ENCODE data around the gene MMP17. TPM values are rescaled to one million over a fixed set of nuclear protein-coding genes. Genes with fewer than 3 reads are reported as not detected.

Gene MMP17
- total RNA-seq, 2 experiments from 2014 or later, result 0.48 to 0.87 TPM

DNA sequence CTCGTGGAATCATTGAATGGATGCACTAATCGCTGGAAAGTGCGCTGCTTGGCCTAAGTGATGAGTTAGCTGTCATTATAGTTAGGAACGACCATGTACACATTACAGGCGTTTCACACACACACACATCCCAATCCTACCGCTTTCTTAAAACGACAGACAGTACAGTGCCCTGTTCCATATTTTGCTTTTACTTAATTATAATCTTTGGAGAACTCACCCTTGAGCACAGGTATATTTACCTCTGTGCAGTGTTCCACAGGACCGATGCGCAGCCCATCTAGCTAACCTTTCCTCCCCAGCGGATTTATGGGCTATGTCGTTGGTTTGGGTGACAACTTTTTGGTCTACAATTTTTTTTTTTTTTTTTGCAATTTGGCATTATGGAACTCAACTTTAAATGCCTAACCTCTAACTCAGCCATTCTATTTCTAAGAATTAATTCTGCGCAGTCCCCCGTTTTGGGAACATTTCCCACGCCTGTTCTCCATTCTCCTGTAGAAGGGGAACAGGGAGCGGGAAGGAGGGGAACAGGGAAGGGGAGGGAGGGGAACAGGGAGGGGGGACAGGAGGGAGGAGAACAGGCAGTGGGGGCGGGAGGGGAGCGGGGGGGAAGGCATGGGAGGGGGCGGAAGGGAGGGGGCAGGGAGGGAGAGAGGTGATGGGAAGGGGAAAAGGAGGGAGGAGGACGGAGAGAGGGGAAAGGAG is 65.6 kb downstream of the MMP17 start:
- POLR2A ChIA-PET, result no interaction called here
- Mint-ChIP-seq H3K27me3 (no peaks in the 10 kb centered on the region), H3K4me3 (peak overlapping the region; percentile 71), H3K27ac (no peak overlapping the region), H3K9me3 (no peaks in the 10 kb centered on the region), H3K36me3 (no peaks in the 10 kb centered on the region), H3K4me1 (ENCODE audit: low read depth) (peaks cover 12% of the 10 kb centered on the region)
- intact Hi-C loops (cut with micrococcal nuclease), result loop anchor here (1.0 to 10.0 kb wide), 2 partner anchors 36 to 1019 kb away; partner anchors contain the start of genes PUS1 and RAN
- CTCF ChIA-PET, result no interaction called here
- no peak for DNase-seq

DNA sequence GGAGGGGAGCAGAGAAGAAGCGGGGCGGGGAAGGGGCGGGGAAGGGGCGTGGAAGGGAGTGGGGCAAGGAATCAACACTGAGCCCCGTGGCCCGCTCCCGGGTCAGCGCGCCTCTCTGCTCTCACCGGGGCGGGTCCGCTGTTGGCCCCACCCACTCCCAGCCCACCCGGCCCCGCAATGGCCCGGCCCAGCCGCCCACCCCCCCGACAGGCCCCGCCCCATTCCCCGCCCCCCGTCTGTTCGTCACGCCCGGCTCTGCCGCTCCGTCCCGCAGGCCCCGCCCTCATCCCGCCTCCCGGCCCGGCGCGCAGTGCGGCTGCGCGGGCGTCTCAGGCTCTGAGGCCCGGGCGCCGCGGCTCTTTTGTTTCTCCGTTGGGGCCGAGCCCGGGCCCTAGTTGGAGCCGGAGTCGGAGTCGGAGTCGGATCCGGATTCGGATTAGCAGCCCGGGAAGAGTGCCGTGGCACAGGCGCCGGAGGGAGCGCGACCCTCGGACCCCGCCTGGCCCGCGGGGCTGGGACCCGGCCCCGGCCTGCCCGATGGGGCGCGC is 66.2 kb downstream of the MMP17 start, which contains the start of gene ULK1:
TSS of gene ULK1 (plus strand) at position 310 of the 548 bp plus-strand sequence. CDS start 380 bp downstream, outside the sequence.
- peak; percentile 94 for DNase-seq
- H3K27me3 Mint-ChIP-seq, result no peaks in the 10 kb centered on the region
- H3K9me3 Mint-ChIP-seq, result no peaks in the 10 kb centered on the region
- intact Hi-C loops (cut with micrococcal nuclease), result loop anchor here (1.0 to 10.0 kb wide), 2 partner anchors 35 to 1020 kb away; partner anchors contain the start of genes PUS1 and RAN
- H3K36me3 Mint-ChIP-seq, result no peaks in the 10 kb centered on the region
- ChIA-PET POLR2A (no interaction called here), CTCF (no interaction called here)
- H3K4me3 Mint-ChIP-seq, result peak within 1 kb of the TSS; percentile 79
- peak within 1 kb of the TSS; percentile 54 for H3K27ac Mint-ChIP-seq
- peaks cover 12% of the 10 kb centered on the region for H3K4me1 Mint-ChIP-seq (ENCODE audit: low read depth)

GRCh38 chr12:131894981-131895639 is 66.9 kb downstream of the MMP17 start:
- no peaks in the 10 kb centered on the region for H3K36me3 Mint-ChIP-seq
- no peaks in the 10 kb centered on the region for H3K27me3 Mint-ChIP-seq
- peak overlapping the region; percentile 54 for H3K27ac Mint-ChIP-seq
- POLR2A ChIA-PET, result interaction anchor here (0.6 kb wide), 1 partner anchor 18 kb away, joined by 4 read pairs; no protein-coding TSS in a partner anchor
- DNase-seq, result no peak
- H3K4me1 Mint-ChIP-seq (ENCODE audit: low read depth), result peaks cover 13% of the 10 kb centered on the region
- CTCF ChIA-PET, result no interaction called here
- H3K4me3 Mint-ChIP-seq, result peak overlapping the region; percentile 79
- no peaks in the 10 kb centered on the region for H3K9me3 Mint-ChIP-seq
- intact Hi-C loops (cut with micrococcal nuclease), result loop anchor here (1.0 to 10.0 kb wide), 2 partner anchors 34 to 1020 kb away; partner anchors contain the start of genes PUS1 and RAN

- H3K36me3 Mint-ChIP-seq, result no peaks in the 10 kb centered on the region
- intact Hi-C loops (cut with micrococcal nuclease), result loop anchor here (10.0 kb wide), 1 partner anchor 1021 kb away; the partner anchor contains the start of gene RAN
- ChIA-PET CTCF (no interaction called here), POLR2A (interaction anchor here (0.6 to 1.3 kb wide), 2 partner anchors 18 to 28 kb away, joined by 3 to 4 read pairs; no protein-coding TSS in a partner anchor)
- H3K9me3 Mint-ChIP-seq, result no peaks in the 10 kb centered on the region
- peak overlapping the region; percentile 54 for H3K27ac Mint-ChIP-seq
- H3K4me1 Mint-ChIP-seq (ENCODE audit: low read depth), result peaks cover 14% of the 10 kb centered on the region
- H3K27me3 Mint-ChIP-seq, result no peaks in the 10 kb centered on the region
- H3K4me3 Mint-ChIP-seq, result peak overlapping the region; percentile 79
- DNase-seq, result peak; percentile 35
Observed at GRCh38 chr12:131895640-131896079, 67.5 kb downstream of the MMP17 start.

GRCh38 chr12:131896080-131896810 is 68.1 kb downstream of the MMP17 start:
- ChIA-PET POLR2A (interaction anchor here (0.6 to 1.3 kb wide), 2 partner anchors 17 to 27 kb away, joined by 3 to 4 read pairs; no protein-coding TSS in a partner anchor), CTCF (no interaction called here)
- Mint-ChIP-seq H3K4me3 (peak overlapping the region; percentile 79), H3K27me3 (no peaks in the 10 kb centered on the region), H3K4me1 (ENCODE audit: low read depth) (peaks cover 14% of the 10 kb centered on the region), H3K9me3 (no peaks in the 10 kb centered on the region), H3K36me3 (no peaks in the 10 kb centered on the region), H3K27ac (no peak overlapping the region)
- peak; percentile 79 for DNase-seq
- intact Hi-C loops (cut with micrococcal nuclease), result loop anchor here (10.0 kb wide), 1 partner anchor 1021 kb away; the partner anchor contains the start of gene RAN

- intact Hi-C loops (cut with micrococcal nuclease), result loop anchor here (10.0 kb wide), 1 partner anchor 1022 kb away; the partner anchor contains the start of gene RAN
- H3K27me3 Mint-ChIP-seq, result no peaks in the 10 kb centered on the region
- H3K4me3 Mint-ChIP-seq, result peak overlapping the region; percentile 23
- H3K4me1 Mint-ChIP-seq (ENCODE audit: low read depth), result peaks cover 14% of the 10 kb centered on the region
- no peaks in the 10 kb centered on the region for H3K9me3 Mint-ChIP-seq
- H3K36me3 Mint-ChIP-seq, result no peaks in the 10 kb centered on the region
- CTCF ChIA-PET, result no interaction called here
- no peak overlapping the region for H3K27ac Mint-ChIP-seq
- no peak for DNase-seq
- POLR2A ChIA-PET, result interaction anchor here (1.3 kb wide), 1 partner anchor 27 kb away, joined by 3 read pairs; no protein-coding TSS in a partner anchor
Observed at GRCh38 chr12:131896811-131897270, 68.6 kb downstream of the MMP17 start.

DNA sequence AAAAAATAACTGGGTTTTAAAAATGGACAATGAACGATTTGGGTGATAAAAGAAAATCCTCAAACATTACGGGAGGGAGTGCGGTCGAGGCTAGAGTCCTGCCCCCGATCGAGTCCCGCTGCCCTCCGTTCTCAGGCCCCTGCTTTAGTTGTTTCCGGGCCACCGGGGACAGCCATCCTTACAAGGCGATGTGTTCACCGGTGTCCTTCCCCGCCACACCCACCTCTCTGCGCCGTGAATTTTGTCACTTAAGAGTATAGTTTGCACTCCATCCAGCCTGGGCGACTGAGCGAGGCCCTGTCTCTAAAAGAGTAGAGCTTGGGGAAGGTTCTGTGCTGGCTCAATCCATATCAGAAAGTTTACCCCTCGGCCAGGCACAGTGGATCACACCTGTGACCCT is 69.1 kb downstream of the MMP17 start:
- POLR2A ChIA-PET, result no interaction called here
- Mint-ChIP-seq H3K36me3 (no peaks in the 10 kb centered on the region), H3K27ac (no peak overlapping the region), H3K4me3 (peak overlapping the region; percentile 40), H3K4me1 (ENCODE audit: low read depth) (peaks cover 14% of the 10 kb centered on the region), H3K9me3 (no peaks in the 10 kb centered on the region), H3K27me3 (no peaks in the 10 kb centered on the region)
- CTCF ChIA-PET, result no interaction called here
- intact Hi-C loops (cut with micrococcal nuclease), result loop anchor here (10.0 kb wide), 1 partner anchor 1022 kb away; the partner anchor contains the start of gene RAN
- DNase-seq, result no peak

GRCh38 chr12:131897875-131898274 is 69.7 kb downstream of the MMP17 start:
- H3K4me3 Mint-ChIP-seq, result no peak overlapping the region
- intact Hi-C loops (cut with micrococcal nuclease), result loop anchor here (10.0 kb wide), 1 partner anchor 1023 kb away; the partner anchor contains the start of gene RAN
- H3K27ac Mint-ChIP-seq, result no peak overlapping the region
- H3K36me3 Mint-ChIP-seq, result no peaks in the 10 kb centered on the region
- H3K9me3 Mint-ChIP-seq, result no peaks in the 10 kb centered on the region
- ChIA-PET CTCF (no interaction called here), POLR2A (interaction anchor here (0.6 kb wide), 1 partner anchor 802 kb away, joined by 3 read pairs; no protein-coding TSS in a partner anchor)
- DNase-seq, result no peak
- H3K4me1 Mint-ChIP-seq (ENCODE audit: low read depth), result peaks cover 14% of the 10 kb centered on the region
- no peaks in the 10 kb centered on the region for H3K27me3 Mint-ChIP-seq

DNA sequence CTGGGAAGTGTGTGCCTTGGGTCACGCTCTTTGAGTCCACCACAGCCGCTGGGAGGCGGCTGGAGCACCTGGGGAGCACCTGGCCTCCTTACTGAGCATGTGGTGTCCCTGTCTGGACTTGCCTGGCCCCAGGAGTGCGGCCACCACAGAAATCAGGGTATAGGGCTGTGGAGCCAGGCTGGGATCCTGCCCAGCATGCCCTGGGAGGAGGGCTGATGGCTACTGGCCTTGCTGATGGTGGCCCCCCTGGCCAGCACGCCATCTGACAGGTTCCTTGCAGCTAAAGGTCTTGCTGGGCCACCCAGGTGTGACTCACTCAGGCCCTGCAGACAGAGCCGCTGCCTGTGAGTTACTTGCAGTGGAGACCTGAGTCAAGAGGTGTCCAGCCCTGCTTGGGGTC is 72.2 kb downstream of the MMP17 start:
- H3K27ac Mint-ChIP-seq, result no peak overlapping the region

More for the DNA sequence above, 72.2 kb downstream of the MMP17 start:
- ChIA-PET POLR2A (no interaction called here), CTCF (no interaction called here)
- intact Hi-C loops (cut with micrococcal nuclease), result no loop called here
- Mint-ChIP-seq H3K27me3 (no peaks in the 10 kb centered on the region), H3K9me3 (no peaks in the 10 kb centered on the region), H3K4me1 (ENCODE audit: low read depth) (peaks cover 19% of the 10 kb centered on the region), H3K4me3 (no peak overlapping the region), H3K36me3 (no peaks in the 10 kb centered on the region)
- no peak for DNase-seq
